Smooth muscle cell (in vitro differentiated cells): ENCODE measurements around the gene MED12L. TPM values are rescaled to one million over a fixed set of nuclear protein-coding genes. Genes with fewer than 3 reads are reported as not detected.

Experiments used
- DNase-seq: peaks from one replicate; lab custom pipeline; 2025; ENCODE audit not compliant: unreplicated experiment; lab: John Stamatoyannopoulos, UW
- H2AFZ ChIP-seq: fragments of 200-600 bp; sonication (generic); 2 replicates; pipeline ENCODE4 v1.6.0; 2016; ENCODE audit warnings: antibody characterized with exemption, low read depth, mild to moderate bottlenecking
- H3F3A ChIP-seq: fragments of 200-600 bp; sonication (generic); 2 replicates; pipeline ENCODE4 v1.6.0; 2017; ENCODE audit warnings: antibody characterized with exemption, low read depth
- H3K27ac ChIP-seq: fragments of 200-600 bp; sonication (generic); 2 replicates; pipeline ENCODE4 v1.5.1; 2016; ENCODE audit warnings: low read depth, mild to moderate bottlenecking
- H3K27me3 ChIP-seq: fragments of 200-600 bp; sonication (generic); 2 replicates; pipeline ENCODE4 v1.6.1; 2016; ENCODE audit warnings: low read depth, mild to moderate bottlenecking
- H3K36me3 ChIP-seq: fragments of 200-600 bp; sonication (generic); 2 replicates; pipeline ENCODE4 v1.5.1; 2016; ENCODE audit warnings: low read depth
- H3K4me1 ChIP-seq: fragments of 200-600 bp; sonication (generic); 2 replicates; pipeline ENCODE4 v1.5.1; 2016; ENCODE audit warnings: low read depth
- H3K4me2 ChIP-seq: fragments of 200-600 bp; sonication (generic); 2 replicates; pipeline ENCODE4 v1.6.0; 2016; ENCODE audit warnings: mild to moderate bottlenecking
- H3K4me3 ChIP-seq: fragments of 200-600 bp; sonication (generic); 2 replicates; pipeline ENCODE4 v1.5.1; 2016; ENCODE audit warnings: mild to moderate bottlenecking
- H3K79me2 ChIP-seq: fragments of 200-600 bp; sonication (generic); 2 replicates; pipeline ENCODE4 v1.6.0; 2016; ENCODE audit warnings: low read depth, mild to moderate bottlenecking
- H3K9ac ChIP-seq: fragments of 200-600 bp; sonication (generic); 2 replicates; pipeline ENCODE4 v1.6.0; 2016; ENCODE audit warnings: low read depth
- H3K9me3 ChIP-seq: fragments of 200-600 bp; sonication (generic); replicated peaks from 2 replicates; pipeline ENCODE4 v1.5.1; 2016; ENCODE audit warnings: low read depth
- H4K20me1 ChIP-seq: fragments of 200-600 bp; sonication (generic); 2 replicates; pipeline ENCODE4 v1.6.0; 2016; ENCODE audit warnings: low read depth
- WGBS: methylation state at CpG from one replicate; pipeline ENCODE4 v1.1.7; 2016; ENCODE audit warnings: low lambda C conversion rate; 5-methylcytosine and 5-hydroxymethylcytosine counted together
- polyA plus RNA-seq: library from polyadenylated mRNA; unstranded; fragments of >200 nt; fragmentation: Nextera tagmentation; extraction: Ambion mirVana; gene quantifications from 2 replicates; pipeline ENCODE4 v1.2.1, GENCODE V29; 2016
- total RNA-seq: library from RNA; depleted of rRNA; stranded (reverse); fragments of >200 nt; gene quantifications from 2 replicates; pipeline ENCODE4 v1.2.3, GENCODE V29; 2014
- TF ChIP-seq, protein P1 (sequence below): fragments of 200-600 bp; sonication (generic); IDR thresholded peaks from 2 replicates; pipeline ENCODE4 v1.5.1; 2017; ENCODE audit warnings: borderline replicate concordance, mild to moderate bottlenecking, antibody characterized with exemption; ENCODE audit not compliant: insufficient read depth, poor library complexity, severe bottlenecking

MED12L gene
- total and polyA plus RNA-seq, 2 experiments from 2014 or later: 0.26 to 1.5 TPM

DNA sequence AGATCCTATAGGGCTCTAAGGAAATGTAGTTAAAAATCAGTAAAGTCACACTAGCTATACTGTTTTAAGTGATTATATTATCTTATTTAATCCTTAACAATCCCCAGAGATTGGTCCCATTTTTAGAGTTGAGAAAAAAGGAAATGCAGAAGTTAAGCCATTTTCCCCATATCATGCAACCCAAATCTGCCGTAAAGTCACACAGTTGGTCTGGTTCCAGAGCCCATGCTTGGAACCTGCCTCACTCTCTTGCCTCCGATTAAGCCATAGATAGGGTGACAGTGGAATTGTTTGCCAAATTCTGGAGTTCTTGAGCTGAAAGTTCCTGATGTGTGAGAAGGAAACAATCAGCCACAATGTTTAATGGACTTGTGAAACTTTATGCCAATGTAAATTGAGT lies 246.2 kb downstream of the MED12L start:
- Histone ChIP-seq H3K79me2 (no peaks in the 10 kb centered on the region), H3K27ac (no peak overlapping the region), H3K4me3 (no peak overlapping the region), H4K20me1 (no peaks in the 10 kb centered on the region), H3K9me3 (no peaks in the 10 kb centered on the region), H3F3A (no peaks in the 10 kb centered on the region), H3K9ac (no peak overlapping the region), H3K36me3 (no peaks in the 10 kb centered on the region), H3K4me2 (no peak overlapping the region), H3K4me1 (no peaks in the 10 kb centered on the region), H3K27me3 (no peaks in the 10 kb centered on the region), H2AFZ (no peak overlapping the region)
- TF ChIP-seq, protein P1, sequence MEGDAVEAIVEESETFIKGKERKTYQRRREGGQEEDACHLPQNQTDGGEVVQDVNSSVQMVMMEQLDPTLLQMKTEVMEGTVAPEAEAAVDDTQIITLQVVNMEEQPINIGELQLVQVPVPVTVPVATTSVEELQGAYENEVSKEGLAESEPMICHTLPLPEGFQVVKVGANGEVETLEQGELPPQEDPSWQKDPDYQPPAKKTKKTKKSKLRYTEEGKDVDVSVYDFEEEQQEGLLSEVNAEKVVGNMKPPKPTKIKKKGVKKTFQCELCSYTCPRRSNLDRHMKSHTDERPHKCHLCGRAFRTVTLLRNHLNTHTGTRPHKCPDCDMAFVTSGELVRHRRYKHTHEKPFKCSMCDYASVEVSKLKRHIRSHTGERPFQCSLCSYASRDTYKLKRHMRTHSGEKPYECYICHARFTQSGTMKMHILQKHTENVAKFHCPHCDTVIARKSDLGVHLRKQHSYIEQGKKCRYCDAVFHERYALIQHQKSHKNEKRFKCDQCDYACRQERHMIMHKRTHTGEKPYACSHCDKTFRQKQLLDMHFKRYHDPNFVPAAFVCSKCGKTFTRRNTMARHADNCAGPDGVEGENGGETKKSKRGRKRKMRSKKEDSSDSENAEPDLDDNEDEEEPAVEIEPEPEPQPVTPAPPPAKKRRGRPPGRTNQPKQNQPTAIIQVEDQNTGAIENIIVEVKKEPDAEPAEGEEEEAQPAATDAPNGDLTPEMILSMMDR: no peak
- DNase-seq: no peak
- 69% methylated on average over 2 of the region's 2 CpGs for WGBS

GRCh38 chr3:151345859-151346258 lies 260.4 kb downstream of the MED12L start:
- Histone ChIP-seq H3K9ac (no peak overlapping the region), H3K4me3 (no peak overlapping the region), H4K20me1 (no peaks in the 10 kb centered on the region), H3K36me3 (no peaks in the 10 kb centered on the region), H3K79me2 (no peaks in the 10 kb centered on the region), H3K9me3 (no peaks in the 10 kb centered on the region), H3K27ac (no peak overlapping the region), H3F3A (no peaks in the 10 kb centered on the region), H3K4me1 (no peaks in the 10 kb centered on the region), H3K27me3 (no peaks in the 10 kb centered on the region), H2AFZ (no peak overlapping the region), H3K4me2 (no peak overlapping the region)
- TF ChIP-seq, protein P1: no peak
- DNase-seq: no peak
- WGBS: 88% methylated on average over 2 of the region's 2 CpGs

DNA sequence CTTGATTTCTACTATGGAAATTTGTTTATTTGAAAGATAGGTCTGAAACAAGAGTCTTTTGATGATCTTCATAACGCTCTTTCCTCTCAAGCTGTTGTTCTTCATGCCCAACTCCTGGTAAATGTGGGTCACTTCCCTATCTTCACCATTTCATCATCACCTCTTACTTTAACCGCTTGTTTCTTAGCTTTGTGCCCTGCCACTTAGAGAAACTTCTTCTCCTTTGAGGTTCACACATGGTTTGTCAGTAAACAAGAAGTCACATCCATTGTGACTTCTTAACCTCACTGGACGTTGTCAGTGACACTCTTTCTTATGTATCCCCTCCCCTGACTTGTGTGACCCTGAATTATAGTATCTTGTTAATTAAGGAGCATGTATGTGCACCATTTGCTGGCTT lies 260.8 kb downstream of the MED12L start:
- Histone ChIP-seq H3K27ac (no peak overlapping the region), H3K27me3 (no peaks in the 10 kb centered on the region), H3K4me3 (no peak overlapping the region), H2AFZ (no peak overlapping the region), H3K36me3 (no peaks in the 10 kb centered on the region), H3K4me2 (no peak overlapping the region), H3F3A (no peaks in the 10 kb centered on the region), H3K4me1 (no peaks in the 10 kb centered on the region), H3K9ac (no peak overlapping the region), H3K9me3 (no peaks in the 10 kb centered on the region), H3K79me2 (no peaks in the 10 kb centered on the region), H4K20me1 (no peaks in the 10 kb centered on the region)
- TF ChIP-seq, protein P1: no peak
- DNase-seq: no peak
- 98% methylated on average over 3 of the region's 3 CpGs for WGBS

- no peak overlapping the region for H3K9ac ChIP-seq
- H4K20me1 ChIP-seq: no peaks in the 10 kb centered on the region
- 73% methylated on average over 6 of the region's 6 CpGs for WGBS
- H3K4me3 ChIP-seq: no peak overlapping the region
- DNase-seq: no peak
- no peaks in the 10 kb centered on the region for H3K36me3 ChIP-seq
- no peaks in the 10 kb centered on the region for H3K79me2 ChIP-seq
- no peaks in the 10 kb centered on the region for H3K9me3 ChIP-seq
- no peak overlapping the region for H3K27ac ChIP-seq
- H3K27me3 ChIP-seq: no peaks in the 10 kb centered on the region
- TF ChIP-seq, protein P1: no peak
- no peaks in the 10 kb centered on the region for H3F3A ChIP-seq
- no peak overlapping the region for H3K4me2 ChIP-seq
- no peak overlapping the region for H2AFZ ChIP-seq
- H3K4me1 ChIP-seq: no peaks in the 10 kb centered on the region
Observed at GRCh38 chr3:151347432-151347831, 262.0 kb downstream of the MED12L start.
